K562 (cell line): ENCODE results near the gene ADGRB2. TPM values are rescaled to one million over a fixed set of nuclear protein-coding genes. Genes with fewer than 3 reads are reported as not detected.
A peak's percentile ranks its signal among the peaks of the same experiment; 100 is the strongest.

Experiments used
- FOXJ3 ChIP-seq: sonication (generic); formaldehyde crosslinking; IDR thresholded peaks from 2 replicates; pipeline ENCODE4 v1.4.0; 2020; ENCODE audit warnings: mild to moderate bottlenecking, missing genetic modification reagents
- HDGF ChIP-seq: fragments of 450-650 bp; IDR thresholded peaks from 2 replicates; pipeline ENCODE4 v1.6.1; 2016
- HMGXB4 ChIP-seq: sonication (generic); formaldehyde crosslinking; IDR thresholded peaks from 2 replicates; pipeline ENCODE4 v1.8.1; 2023; ENCODE audit warnings: mild to moderate bottlenecking, missing genetic modification reagents
- KAT8 ChIP-seq: fragments of 450-650 bp; IDR thresholded peaks from 2 replicates; pipeline ENCODE4 v1.6.1; 2016; ENCODE audit warnings: low read depth, mild to moderate bottlenecking
- RBM14 ChIP-seq: fragments of 200-400 bp; formaldehyde crosslinking; IDR thresholded peaks from 2 replicates; pipeline ENCODE4 v1.6.1; 2018; ENCODE audit warnings: low read depth, mild to moderate bottlenecking, low read length, moderate library complexity, borderline replicate concordance; ENCODE audit not compliant: insufficient read depth
- RFX7 ChIP-seq: fragments of 250-450 bp; sonication (Bioruptor Pico); IDR thresholded peaks from 2 replicates; pipeline ENCODE4 v1.5.1; 2021; ENCODE audit warnings: mild to moderate bottlenecking
- SMARCA5 ChIP-seq: fragments of 450-650 bp; IDR thresholded peaks from 2 replicates; pipeline ENCODE4 v1.6.1; 2016
- U2AF2 ChIP-seq: fragments of 200-400 bp; formaldehyde crosslinking; optimal IDR thresholded peaks from 2 replicates; pipeline ENCODE3; 2017; ENCODE audit warnings: low read depth, mild to moderate bottlenecking, low read length
- ZBTB9 ChIP-seq: fragments of 450-650 bp; formaldehyde crosslinking; IDR thresholded peaks from 2 replicates; pipeline ENCODE4 v1.4.0; 2020; ENCODE audit warnings: mild to moderate bottlenecking, moderate library complexity
- ZNF143 ChIP-seq: sonication (generic); formaldehyde crosslinking; IDR thresholded peaks from 2 replicates; pipeline ENCODE4 v1.9.0; 2022; ENCODE audit warnings: mild to moderate bottlenecking, missing genetic modification reagents
- ZNF253 ChIP-seq: fragments of 250-450 bp; sonication (Bioruptor Pico); conservative IDR thresholded peaks from 2 replicates; pipeline ENCODE4 v1.6.1; 2021; ENCODE audit warnings: mild to moderate bottlenecking
- polyA plus RNA-seq, 8 experiments: library from polyadenylated mRNA; depleted of rRNA in 4 of 8; stranded (reverse) in 5 of 8; unstranded in 3 of 8; fragments of >200 nt; fragmentation: Nextera tagmentation in 2 of 8; fragmentation: Illumina TruSeq in 1 of 8; extraction: Ambion mirVana in 2 of 8; extraction: Trizol in 1 of 8; gene quantifications; 2 replicates each; pipeline versions ENCODE4 v1.2.1 to v1.2.3, GENCODE V29; 2011 to 2014; ENCODE audit warnings: inconsistent platforms in 1 of 8, missing spikeins in 1 of 8
- total RNA-seq, 7 experiments: library from RNA; depleted of rRNA in 6 of 7; stranded (reverse); fragments of >200 nt in 6 of 7; fragmentation: Illumina TruSeq in 2 of 7; extraction: Trizol in 2 of 7; gene quantifications; 2 replicates each; pipeline versions ENCODE4 v1.2.1 to v1.2.3, GENCODE V29; 2011 to 2021; ENCODE audit warnings: low replicate concordance in 1 of 7
- TF ChIP-seq, protein P1 (sequence below): fragments of 250-450 bp; sonication (Bioruptor Pico); IDR thresholded peaks from 2 replicates; pipeline ENCODE4 v1.5.1; 2021; ENCODE audit warnings: mild to moderate bottlenecking
- TF ChIP-seq, protein P2 (sequence below): fragments of 450-650 bp; IDR thresholded peaks from 2 replicates; pipeline ENCODE4 v1.6.1; 2016; ENCODE audit warnings: low read depth
- TF ChIP-seq, protein P3 (sequence below): fragments of 200-800 bp; sonication (Bioruptor generic); IDR thresholded peaks from 2 replicates; pipeline ENCODE4 v1.6.1; 2017; ENCODE audit warnings: missing genetic modification characterization, missing compliant biosample characterization

The ADGRB2 gene
- total and polyA plus RNA-seq, 9 of the 15 experiments (the other 6 are each of a cell fraction or from before 2014, with no cell fraction given), result 0.04 to 0.23 (median 0.20) TPM; not detected in 2

- peak; percentile 78; the same call in 1 of the 2 replicates for TF ChIP-seq HDGF
- TF ChIP-seq U2AF2, result no peak
- TF ChIP-seq, protein P1, sequence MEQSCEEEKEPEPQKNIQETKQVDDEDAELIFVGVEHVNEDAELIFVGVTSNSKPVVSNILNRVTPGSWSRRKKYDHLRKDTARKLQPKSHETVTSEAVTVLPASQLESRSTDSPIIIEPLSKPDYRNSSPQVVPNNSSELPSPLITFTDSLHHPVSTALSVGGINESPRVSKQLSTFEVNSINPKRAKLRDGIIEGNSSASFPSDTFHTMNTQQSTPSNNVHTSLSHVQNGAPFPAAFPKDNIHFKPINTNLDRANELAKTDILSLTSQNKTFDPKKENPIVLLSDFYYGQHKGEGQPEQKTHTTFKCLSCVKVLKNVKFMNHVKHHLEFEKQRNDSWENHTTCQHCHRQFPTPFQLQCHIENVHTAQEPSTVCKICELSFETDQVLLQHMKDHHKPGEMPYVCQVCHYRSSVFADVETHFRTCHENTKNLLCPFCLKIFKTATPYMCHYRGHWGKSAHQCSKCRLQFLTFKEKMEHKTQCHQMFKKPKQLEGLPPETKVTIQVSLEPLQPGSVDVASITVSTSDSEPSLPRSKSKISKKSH (CRISPR knock-in tag), result no peak
- TF ChIP-seq FOXJ3 (CRISPR knock-in tag), result no peak
- no peak for TF ChIP-seq RBM14
- no peak for TF ChIP-seq ZNF253
- TF ChIP-seq, protein P2, sequence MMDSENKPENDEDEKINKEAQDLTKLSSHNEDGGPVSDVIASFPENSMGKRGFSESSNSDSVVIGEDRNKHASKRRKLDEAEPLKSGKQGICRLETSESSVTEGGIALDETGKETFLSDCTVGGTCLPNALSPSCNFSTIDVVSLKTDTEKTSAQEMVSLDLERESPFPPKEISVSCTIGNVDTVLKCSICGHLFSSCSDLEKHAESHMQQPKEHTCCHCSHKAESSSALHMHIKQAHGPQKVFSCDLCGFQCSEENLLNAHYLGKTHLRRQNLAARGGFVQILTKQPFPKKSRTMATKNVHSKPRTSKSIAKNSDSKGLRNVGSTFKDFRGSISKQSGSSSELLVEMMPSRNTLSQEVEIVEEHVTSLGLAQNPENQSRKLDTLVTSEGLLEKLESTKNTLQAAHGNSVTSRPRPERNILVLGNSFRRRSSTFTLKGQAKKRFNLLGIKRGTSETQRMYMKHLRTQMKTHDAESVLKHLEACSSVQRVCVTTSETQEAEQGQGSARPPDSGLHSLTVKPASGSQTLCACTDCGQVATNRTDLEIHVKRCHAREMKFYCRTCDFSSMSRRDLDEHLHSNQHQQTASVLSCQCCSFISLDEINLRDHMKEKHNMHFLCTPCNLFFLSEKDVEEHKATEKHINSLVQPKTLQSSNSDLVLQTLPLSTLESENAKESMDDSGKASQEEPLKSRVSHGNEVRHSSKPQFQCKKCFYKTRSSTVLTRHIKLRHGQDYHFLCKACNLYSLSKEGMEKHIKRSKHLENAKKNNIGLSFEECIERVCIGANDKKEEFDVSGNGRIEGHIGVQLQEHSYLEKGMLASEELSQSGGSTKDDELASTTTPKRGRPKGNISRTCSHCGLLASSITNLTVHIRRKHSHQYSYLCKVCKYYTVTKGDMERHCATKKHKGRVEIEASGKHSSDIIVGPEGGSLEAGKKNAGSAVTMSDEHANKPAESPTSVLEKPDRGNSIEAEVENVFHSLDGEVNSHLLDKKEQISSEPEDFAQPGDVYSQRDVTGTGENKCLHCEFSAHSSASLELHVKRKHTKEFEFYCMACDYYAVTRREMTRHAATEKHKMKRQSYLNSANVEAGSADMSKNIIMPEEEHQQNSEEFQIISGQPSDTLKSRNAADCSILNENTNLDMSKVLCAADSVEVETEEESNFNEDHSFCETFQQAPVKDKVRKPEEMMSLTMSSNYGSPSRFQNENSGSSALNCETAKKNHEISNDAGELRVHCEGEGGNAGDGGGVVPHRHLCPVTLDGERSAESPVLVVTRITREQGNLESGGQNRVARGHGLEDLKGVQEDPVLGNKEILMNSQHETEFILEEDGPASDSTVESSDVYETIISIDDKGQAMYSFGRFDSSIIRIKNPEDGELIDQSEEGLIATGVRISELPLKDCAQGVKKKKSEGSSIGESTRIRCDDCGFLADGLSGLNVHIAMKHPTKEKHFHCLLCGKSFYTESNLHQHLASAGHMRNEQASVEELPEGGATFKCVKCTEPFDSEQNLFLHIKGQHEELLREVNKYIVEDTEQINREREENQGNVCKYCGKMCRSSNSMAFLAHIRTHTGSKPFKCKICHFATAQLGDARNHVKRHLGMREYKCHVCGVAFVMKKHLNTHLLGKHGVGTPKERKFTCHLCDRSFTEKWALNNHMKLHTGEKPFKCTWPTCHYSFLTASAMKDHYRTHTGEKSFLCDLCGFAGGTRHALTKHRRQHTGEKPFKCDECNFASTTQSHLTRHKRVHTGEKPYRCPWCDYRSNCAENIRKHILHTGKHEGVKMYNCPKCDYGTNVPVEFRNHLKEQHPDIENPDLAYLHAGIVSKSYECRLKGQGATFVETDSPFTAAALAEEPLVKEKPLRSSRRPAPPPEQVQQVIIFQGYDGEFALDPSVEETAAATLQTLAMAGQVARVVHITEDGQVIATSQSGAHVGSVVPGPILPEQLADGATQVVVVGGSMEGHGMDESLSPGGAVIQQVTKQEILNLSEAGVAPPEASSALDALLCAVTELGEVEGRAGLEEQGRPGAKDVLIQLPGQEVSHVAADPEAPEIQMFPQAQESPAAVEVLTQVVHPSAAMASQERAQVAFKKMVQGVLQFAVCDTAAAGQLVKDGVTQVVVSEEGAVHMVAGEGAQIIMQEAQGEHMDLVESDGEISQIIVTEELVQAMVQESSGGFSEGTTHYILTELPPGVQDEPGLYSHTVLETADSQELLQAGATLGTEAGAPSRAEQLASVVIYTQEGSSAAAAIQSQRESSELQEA, result no peak
- no peak for TF ChIP-seq HMGXB4 (CRISPR knock-in tag)
- no peak for TF ChIP-seq RFX7
- TF ChIP-seq, protein P3, sequence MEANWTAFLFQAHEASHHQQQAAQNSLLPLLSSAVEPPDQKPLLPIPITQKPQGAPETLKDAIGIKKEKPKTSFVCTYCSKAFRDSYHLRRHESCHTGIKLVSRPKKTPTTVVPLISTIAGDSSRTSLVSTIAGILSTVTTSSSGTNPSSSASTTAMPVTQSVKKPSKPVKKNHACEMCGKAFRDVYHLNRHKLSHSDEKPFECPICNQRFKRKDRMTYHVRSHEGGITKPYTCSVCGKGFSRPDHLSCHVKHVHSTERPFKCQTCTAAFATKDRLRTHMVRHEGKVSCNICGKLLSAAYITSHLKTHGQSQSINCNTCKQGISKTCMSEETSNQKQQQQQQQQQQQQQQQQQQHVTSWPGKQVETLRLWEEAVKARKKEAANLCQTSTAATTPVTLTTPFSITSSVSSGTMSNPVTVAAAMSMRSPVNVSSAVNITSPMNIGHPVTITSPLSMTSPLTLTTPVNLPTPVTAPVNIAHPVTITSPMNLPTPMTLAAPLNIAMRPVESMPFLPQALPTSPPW, result peak; percentile 86
- no peak for TF ChIP-seq ZNF143 (CRISPR knock-in tag)
- TF ChIP-seq KAT8, result no peak
- TF ChIP-seq SMARCA5, result no peak
- TF ChIP-seq ZBTB9 (CRISPR knock-in tag), result no peak
Measured at GRCh38 chr1:31781138-31781755, 17.1 kb upstream of the ADGRB2 start (continued).
